Dedifferentiated amniotic fluid mesenchymal stem cell (primary cell): ENCODE measurements around the gene POLD4.
A peak's percentile ranks its signal among the peaks of the same experiment; 100 is the strongest.

Source experiments
- DNase-seq: peaks from one replicate; pipeline ENCODE4 v3.0.0-alpha.2; 2016; ENCODE audit errors: extremely low spot score

Gene POLD4

GRCh38 chr11:67371189-67371910 lies 18.0 kb upstream of the POLD4 start:
- DNase-seq = peak; percentile 45

GRCh38 chr11:67370351-67371076 lies 17.2 kb upstream of the POLD4 start:
- no peak for DNase-seq

GRCh38 chr11:67369801-67370284 lies 16.5 kb upstream of the POLD4 start:
- DNase-seq = no peak

GRCh38 chr11:67369275-67369674 lies 15.9 kb upstream of the POLD4 start:
- no peak for DNase-seq

GRCh38 chr11:67368621-67369020 lies 15.3 kb upstream of the POLD4 start:
- DNase-seq = no peak

GRCh38 chr11:67367761-67368227 lies 14.4 kb upstream of the POLD4 start:
- DNase-seq = no peak

GRCh38 chr11:67366961-67367760 lies 13.8 kb upstream of the POLD4 start:
- DNase-seq = no peak

- DNase-seq = no peak
Observed at GRCh38 chr11:67366546-67366945, 13.2 kb upstream of the POLD4 start.

- no peak for DNase-seq
Observed at GRCh38 chr11:67365736-67366444, 12.5 kb upstream of the POLD4 start.

- DNase-seq = no peak
Observed at GRCh38 chr11:67364783-67365722, 11.7 kb upstream of the POLD4 start.

GRCh38 chr11:67364169-67364568 lies 10.8 kb upstream of the POLD4 start:
- no peak for DNase-seq

GRCh38 chr11:67357831-67358670 lies 4.7 kb upstream of the POLD4 start:
- DNase-seq = no peak

GRCh38 chr11:67356864-67357561 lies 3.7 kb upstream of the POLD4 start:
- peak; percentile 69 for DNase-seq

- no peak for DNase-seq
Observed at GRCh38 chr11:67356387-67356863, 3.1 kb upstream of the POLD4 start.

- DNase-seq = no peak
Observed at GRCh38 chr11:67355794-67356386, 2.5 kb upstream of the POLD4 start.

GRCh38 chr11:67355023-67355793 lies 1.9 kb upstream of the POLD4 start:
- no peak for DNase-seq
